ENCODE results near the gene TMEM31. TPM values are rescaled to one million over a fixed set of nuclear protein-coding genes. Genes with fewer than 3 reads are reported as not detected.

TMEM31 gene
- total and polyA plus RNA-seq, 9 of the 15 experiments (the other 6 are each of a cell fraction or from before 2014, with no cell fraction given): 0.18 TPM; not detected in 8

- in situ Hi-C loops (cut with MboI) (no loop called here), intact Hi-C loops (cut with micrococcal nuclease) (no loop called here)
- CTCF ChIA-PET (ENCODE audit: low intra/inter-chr PET ratio): no interaction called here
- no peaks in the 10 kb centered on the region; the same call in 1 of the 2 replicates for H4K20me1 ChIP-seq (replicated peaks; ENCODE audit: control insufficient read depth, insufficient read depth, low read length)
- H3K79me2 ChIP-seq (ENCODE audit: control insufficient read depth, insufficient read depth, low read length): no peaks in the 10 kb centered on the region
- H3K4me2 ChIP-seq (ENCODE audit: insufficient read depth, low read length): no peak overlapping the region
- no peak overlapping the region for H3K9ac ChIP-seq (ENCODE audit: insufficient read depth in 1 of 2, low read depth in 2 of 2, low read length in 2 of 2)
- no peak for ATAC-seq
- H3K4me3 ChIP-seq: no peak overlapping the region
- POLR2A ChIA-PET: interaction anchor here (0.7 to 1.5 kb wide), 2 partner anchors 49 to 444 kb away, joined by 3 to 4 read pairs; no protein-coding TSS in a partner anchor
- WGBS (ENCODE audit: insufficient coverage, low coverage, missing lambda C conversion rate): 0% methylated on average over 4 of the region's 4 CpGs
- H3K27ac ChIP-seq (ENCODE audit: extremely low read depth, low read depth, low read length): no peak overlapping the region
- TF ChIP-seq TAL1 (IDR thresholded peaks at IDR 0.05) (no peak), POLR3G (IDR thresholded peaks at IDR 0.05; ENCODE audit: extremely low read depth, insufficient read length, insufficient replicate concordance) (no peak), E2F1 (CRISPR knock-in tag; IDR thresholded peaks at IDR 0.05) (no peak)
- no peaks in the 10 kb centered on the region for H3K36me3 ChIP-seq (ENCODE audit: control insufficient read depth, insufficient read depth, low read length)
- no peak for FAIRE-seq
- BruUV-seq (replicated peaks): no TSS peak
- H3K4me1 ChIP-seq (replicated peaks in 1 of 2; ENCODE audit: control insufficient read depth in 2 of 2, insufficient read depth in 2 of 2, low read length in 2 of 2): no peaks in the 10 kb centered on the region
- DNase-seq (ENCODE audit: extremely low read depth in 1 of 4, low spot score in 3 of 4): no peak
- no peak overlapping the region for H2AFZ ChIP-seq (ENCODE audit: low read depth, low read length)
- H3K27me3 ChIP-seq (ENCODE audit: control insufficient read depth in 2 of 2, insufficient read depth in 2 of 2, low read length in 2 of 2): peaks cover 0 to 28% of the 10 kb centered on the region in 2 experiments; a peak in 2 of 5 replicates
- H3K9me3 ChIP-seq (replicated peaks; ENCODE audit: control insufficient read depth, insufficient read depth, low read depth, low read length): no peaks in the 10 kb centered on the region
- no peaks in the 10 kb centered on the region for H3K9me1 ChIP-seq (ENCODE audit: control insufficient read depth, insufficient read depth, low read length)
Observed at GRCh38 chrX:103718120-103718519, 7.4 kb downstream of the TMEM31 start.

- H3K79me2 ChIP-seq (ENCODE audit: control insufficient read depth, insufficient read depth, low read length): no peaks in the 10 kb centered on the region
- ChIA-PET POLR2A (interaction anchor here (0.8 kb wide), 1 partner anchor 16 kb away, joined by 3 read pairs; no protein-coding TSS in a partner anchor), CTCF (ENCODE audit: low intra/inter-chr PET ratio) (no interaction called here)
- peaks cover 2 to 58% of the 10 kb centered on the region in 2 experiments; a peak in 3 of 5 replicates for H3K27me3 ChIP-seq (ENCODE audit: control insufficient read depth in 2 of 2, insufficient read depth in 2 of 2, low read length in 2 of 2)
- no peak for ATAC-seq
- no peaks in the 10 kb centered on the region for H3K9me3 ChIP-seq (replicated peaks; ENCODE audit: control insufficient read depth, insufficient read depth, low read depth, low read length)
- no peak overlapping the region for H3K4me2 ChIP-seq (ENCODE audit: insufficient read depth, low read length)
- no peak overlapping the region for H3K27ac ChIP-seq (ENCODE audit: extremely low read depth, low read depth, low read length)
- H3K9me1 ChIP-seq (ENCODE audit: control insufficient read depth, insufficient read depth, low read length): no peaks in the 10 kb centered on the region
- intact Hi-C loops (cut with micrococcal nuclease): no loop called here
- H4K20me1 ChIP-seq (replicated peaks; ENCODE audit: control insufficient read depth, insufficient read depth, low read length): no peaks in the 10 kb centered on the region
- DNase-seq (ENCODE audit: extremely low read depth in 1 of 4, low spot score in 3 of 4): no peak
- no peak overlapping the region for H3K9ac ChIP-seq (ENCODE audit: insufficient read depth in 1 of 2, low read depth in 2 of 2, low read length in 2 of 2)
- H3K4me1 ChIP-seq (replicated peaks in 1 of 2; ENCODE audit: control insufficient read depth in 2 of 2, insufficient read depth in 2 of 2, low read length in 2 of 2): no peaks in the 10 kb centered on the region
- no peak for FAIRE-seq
- in situ Hi-C loops (cut with MboI): no loop called here
- H2AFZ ChIP-seq (ENCODE audit: low read depth, low read length): no peak overlapping the region
- H3K4me3 ChIP-seq: no peak overlapping the region
- BruUV-seq (replicated peaks): no TSS peak
- H3K36me3 ChIP-seq (ENCODE audit: control insufficient read depth, insufficient read depth, low read length): no peaks in the 10 kb centered on the region
- 0% methylated on average over 3 of the region's 3 CpGs for WGBS (ENCODE audit: insufficient coverage, low coverage, missing lambda C conversion rate)
- TF ChIP-seq CTCF (IDR thresholded peaks at IDR 0.05 in 2 of 3, conservative IDR thresholded peaks at IDR 0.05 in 1 of 3; ENCODE audit: insufficient read depth in 2 of 3, low read depth in 1 of 3, low read length in 3 of 3) (no peak), MITF (IDR thresholded peaks at IDR 0.05) (no peak), ZBTB5 (IDR thresholded peaks at IDR 0.05) (no peak), NR3C1 (CRISPR knock-in tag; IDR thresholded peaks at IDR 0.05) (no peak), ZSCAN32 (CRISPR knock-in tag; IDR thresholded peaks at IDR 0.05) (no peak)
Observed at GRCh38 chrX:103722505-103722904, 11.8 kb downstream of the TMEM31 start.

Data from K562 (cell line).